CD4-positive, alpha-beta memory T cell (primary cell): Measurements from ENCODE around the gene TMEM45A. TPM values are rescaled to one million over a fixed set of nuclear protein-coding genes. Genes with fewer than 3 reads are reported as not detected.
"Not testable (repeated sequence)": the region's sequence is repeated elsewhere in the genome, so short reads cannot be mapped to it uniquely, and the experiment has no call there.

ENCODE experiments used
- CTCF ChIA-PET: fragments of 350-600 bp; sonication (Branson Sonifier 250); formaldehyde crosslinking; loops from one replicate; lab custom pipeline; 2021; ENCODE audit warnings: inconsistent platforms; ENCODE audit not compliant: partially characterized antibody; lab: Charles Lee
- POLR2A ChIA-PET: fragments of 350-600 bp; sonication (Branson Sonifier 250); formaldehyde crosslinking; loops from one replicate; lab custom pipeline; 2021; ENCODE audit not compliant: partially characterized antibody; lab: Charles Lee
- DNase-seq, 5 donors: peaks; one replicate each; pipeline versions ENCODE4 v3.0.0 to v3.0.0-alpha.2; 2020 to 2022; ENCODE audit warnings: mixed read lengths in 1 of 5
- H3K27ac ChIP-seq: one replicate; pipeline ENCODE4 v1.7.0; 2013; ENCODE audit warnings: low read depth, low read length
- H3K27me3 ChIP-seq: 2 replicates; pipeline ENCODE4 v1.7.0; 2013; ENCODE audit warnings: mild to moderate bottlenecking, low read length, moderate library complexity; ENCODE audit not compliant: insufficient read depth
- H3K36me3 ChIP-seq: 2 replicates; pipeline ENCODE4 v1.7.0; 2013; ENCODE audit warnings: mild to moderate bottlenecking, low read length, moderate library complexity; ENCODE audit not compliant: insufficient read depth
- H3K4me1 ChIP-seq: 2 replicates; pipeline ENCODE4 v1.7.0; 2013; ENCODE audit warnings: mild to moderate bottlenecking, low read length, moderate library complexity; ENCODE audit not compliant: insufficient read depth
- H3K4me3 ChIP-seq, 2 donors: one replicate each; pipeline ENCODE4 v1.7.0; 2013; ENCODE audit warnings: low read length in 2 of 2, mild to moderate bottlenecking in 1 of 2
- H3K9me3 ChIP-seq, 2 donors: one replicate each; pipeline ENCODE4 v1.7.0; 2013; ENCODE audit warnings: low read length in 2 of 2, control low read depth in 1 of 2; ENCODE audit not compliant: control insufficient read depth in 1 of 2
- H3K27ac Mint-ChIP-seq, 7 donors: one replicate each; pipeline ENCODE4 v1.8.0; 2020 to 2021; ENCODE audit warnings: mixed read lengths in 7 of 7, mild to moderate bottlenecking in 6 of 7, inconsistent platforms in 3 of 7, moderate library complexity in 3 of 7
- H3K27me3 Mint-ChIP-seq, 2 donors: one replicate each; pipeline ENCODE4 v1.8.0; 2020 to 2021; ENCODE audit warnings: mixed read lengths in 2 of 2
- H3K36me3 Mint-ChIP-seq, 2 donors: one replicate each; pipeline ENCODE4 v1.8.0; 2020 to 2021; ENCODE audit warnings: mixed read lengths in 2 of 2, inconsistent platforms in 1 of 2, mild to moderate bottlenecking in 1 of 2
- H3K4me1 Mint-ChIP-seq, 4 donors: one replicate each; pipeline ENCODE4 v1.8.0; 2020 to 2021; ENCODE audit warnings: mixed read lengths in 4 of 4, mild to moderate bottlenecking in 1 of 4
- H3K4me3 Mint-ChIP-seq, 8 donors: one replicate each; pipeline ENCODE4 v1.8.0; 2020 to 2021; ENCODE audit warnings: mixed read lengths in 8 of 8, mild to moderate bottlenecking in 7 of 8, moderate library complexity in 6 of 8, inconsistent platforms in 3 of 8
- H3K9me3 Mint-ChIP-seq, 8 donors: one replicate each; pipeline ENCODE4 v1.8.0; 2020 to 2021; ENCODE audit warnings: mixed read lengths in 8 of 8, mild to moderate bottlenecking in 5 of 8, inconsistent platforms in 3 of 8, moderate library complexity in 1 of 8
- intact Hi-C: fragments of 100-400 bp; cut with micrococcal nuclease; formaldehyde crosslinking; loops from one replicate; pipeline ENCODE4 v1.15.1; 2023
- polyA plus RNA-seq, 2 donors: library from polyadenylated mRNA; unstranded; fragments of 300-500 nt; fragmentation: Illumina TruSeq; gene quantifications; one replicate each; pipeline ENCODE4 v1.2.3, GENCODE V29; 2021
- total RNA-seq, 2 experiments: library from RNA; stranded (reverse); gene quantifications; one replicate each; pipeline ENCODE4 v1.2.3, GENCODE V29; 2021

Gene TMEM45A
- total and polyA plus RNA-seq, 4 experiments from 2014 or later: 0.23 TPM; not detected in 3

DNA sequence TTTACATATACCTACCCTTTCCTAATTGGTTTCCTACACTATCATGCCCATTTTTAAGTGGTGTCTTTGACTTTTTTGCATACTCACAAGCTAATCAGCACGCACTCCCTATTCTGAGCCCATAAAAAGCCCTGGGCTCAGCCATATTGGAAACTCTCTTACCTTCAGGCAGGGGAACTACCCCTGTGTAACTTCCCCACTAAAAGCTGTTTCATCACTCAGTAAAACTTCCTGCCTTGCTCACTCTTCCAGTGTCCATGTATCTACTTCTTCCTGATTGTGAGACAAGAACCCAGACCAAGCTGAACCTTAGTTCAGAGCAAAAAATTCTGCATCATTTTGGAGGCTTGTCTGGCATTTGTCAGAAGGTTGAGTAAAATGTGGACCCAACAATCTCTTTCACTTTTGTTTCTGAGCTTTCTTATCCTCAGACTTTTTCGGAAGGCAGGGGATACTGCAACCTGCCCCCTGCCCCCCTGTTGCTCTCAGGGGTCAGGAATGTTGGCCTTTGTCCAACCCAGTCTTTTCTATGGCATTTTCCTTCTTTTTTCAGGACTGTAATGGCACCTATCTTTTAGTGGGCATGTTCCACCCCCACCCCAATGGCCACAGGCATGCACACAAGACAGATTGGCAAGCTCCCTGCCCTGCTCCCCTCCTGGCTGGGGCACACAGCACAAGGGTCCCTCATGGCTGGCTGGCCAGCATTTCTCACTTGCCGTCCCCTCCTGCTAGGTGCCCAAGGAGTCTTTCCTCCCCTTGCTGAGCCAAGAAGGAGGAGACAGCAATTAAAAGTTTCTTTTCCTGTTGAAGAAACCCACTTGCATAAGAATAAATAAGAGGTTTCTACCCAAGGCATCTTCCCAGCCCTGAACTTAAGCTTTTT lies 26.3 kb upstream of the TMEM45A start:
- peaks cover 0 to 3% of the 10 kb centered on the region in 2 donors for H3K27me3 Mint-ChIP-seq
- no peak for DNase-seq
- no peak overlapping the region for H3K4me3 ChIP-seq
- H3K4me1 Mint-ChIP-seq: peaks cover 3 to 10% (median 6%) of the 10 kb centered on the region in 4 donors
- H3K27ac ChIP-seq: no peak overlapping the region
- peak overlapping the region in 6 of 8 donors; percentile 0 to 63 (median 32) for H3K4me3 Mint-ChIP-seq
- no peaks in the 10 kb centered on the region for H3K27me3 ChIP-seq
- CTCF ChIA-PET: interaction anchor here (1.5 to 7.5 kb wide), 2 partner anchors 18 to 124 kb away, joined by 4 to 48 read pairs; no protein-coding TSS in a partner anchor
- POLR2A ChIA-PET: no interaction called here
- no peaks in the 10 kb centered on the region for H3K4me1 ChIP-seq
- H3K27ac Mint-ChIP-seq: peak overlapping the region in 1 of 7 donors; percentile 18
- intact Hi-C loops: loop anchor here (10.0 kb wide), 1 partner anchor 729 kb away; no protein-coding TSS in a partner anchor
- H3K9me3 Mint-ChIP-seq: peaks cover 2 to 22% (median 16%) of the 10 kb centered on the region in 8 donors
- H3K36me3 ChIP-seq: no peaks in the 10 kb centered on the region
- H3K9me3 ChIP-seq: no peaks in the 10 kb centered on the region
- peaks cover 0 to 4% of the 10 kb centered on the region in 2 donors for H3K36me3 Mint-ChIP-seq

DNA sequence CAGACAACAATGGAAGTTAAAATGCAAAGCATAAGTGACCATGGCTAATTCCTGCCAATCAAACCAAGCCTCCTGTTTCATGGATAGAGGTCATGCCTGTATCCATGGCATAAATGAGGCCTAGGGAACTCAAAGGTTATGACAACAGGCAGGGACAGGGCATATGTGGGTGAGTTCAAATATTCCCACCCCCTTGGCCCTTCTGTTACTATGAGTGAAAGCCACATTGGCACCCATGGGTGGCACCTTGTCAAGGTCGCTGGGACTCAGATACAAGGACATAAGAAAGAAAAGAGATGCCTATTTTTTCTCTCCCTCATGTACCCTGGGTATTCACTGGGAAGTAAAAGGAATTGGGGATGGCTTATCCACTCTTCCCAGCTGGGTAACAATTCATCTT lies 25.3 kb upstream of the TMEM45A start:
- H3K27ac Mint-ChIP-seq: no peak overlapping the region
- H3K4me3 Mint-ChIP-seq: no peak overlapping the region
- Histone ChIP-seq H3K9me3 (no peaks in the 10 kb centered on the region), H3K4me1 (no peaks in the 10 kb centered on the region), H3K36me3 (no peaks in the 10 kb centered on the region), H3K27ac (no peak overlapping the region), H3K4me3 (no peak overlapping the region), H3K27me3 (no peaks in the 10 kb centered on the region)
- no peaks in the 10 kb centered on the region for H3K27me3 Mint-ChIP-seq
- intact Hi-C loops: loop anchor here (10.0 kb wide), 1 partner anchor 728 kb away; no protein-coding TSS in a partner anchor
- peaks cover 2 to 22% (median 16%) of the 10 kb centered on the region in 8 donors for H3K9me3 Mint-ChIP-seq
- H3K4me1 Mint-ChIP-seq: peaks cover 3 to 10% (median 6%) of the 10 kb centered on the region in 4 donors
- DNase-seq: no peak
- peaks cover 0 to 4% of the 10 kb centered on the region in 2 donors for H3K36me3 Mint-ChIP-seq
- ChIA-PET POLR2A (no interaction called here), CTCF (interaction anchor here (7.5 kb wide), 1 partner anchor 123 kb away, joined by 48 read pairs; no protein-coding TSS in a partner anchor)

- H3K4me3 ChIP-seq: no peak overlapping the region
- ChIA-PET CTCF (interaction anchor here (0.6 to 1.2 kb wide), 2 partner anchors 10 to 602 kb away, joined by 3 read pairs; no protein-coding TSS in a partner anchor), POLR2A (no interaction called here)
- no peaks in the 10 kb centered on the region for H3K27me3 ChIP-seq
- Mint-ChIP-seq H3K27me3 (no peaks in the 10 kb centered on the region), H3K9me3 (peaks cover 2 to 22% (median 18%) of the 10 kb centered on the region in 8 donors), H3K27ac (no peak overlapping the region), H3K4me3 (no peak overlapping the region), H3K36me3 (peaks cover 0 to 4% of the 10 kb centered on the region in 2 donors), H3K4me1 (peaks cover 3 to 10% (median 6%) of the 10 kb centered on the region in 4 donors)
- no peaks in the 10 kb centered on the region for H3K9me3 ChIP-seq
- no peak for DNase-seq
- H3K36me3 ChIP-seq: no peaks in the 10 kb centered on the region
- H3K27ac ChIP-seq: no peak overlapping the region
- intact Hi-C loops: loop anchor here (10.0 kb wide), 1 partner anchor 726 kb away; no protein-coding TSS in a partner anchor
- H3K4me1 ChIP-seq: no peaks in the 10 kb centered on the region
Observed at GRCh38 chr3:100468676-100469075, 23.7 kb upstream of the TMEM45A start.

DNA sequence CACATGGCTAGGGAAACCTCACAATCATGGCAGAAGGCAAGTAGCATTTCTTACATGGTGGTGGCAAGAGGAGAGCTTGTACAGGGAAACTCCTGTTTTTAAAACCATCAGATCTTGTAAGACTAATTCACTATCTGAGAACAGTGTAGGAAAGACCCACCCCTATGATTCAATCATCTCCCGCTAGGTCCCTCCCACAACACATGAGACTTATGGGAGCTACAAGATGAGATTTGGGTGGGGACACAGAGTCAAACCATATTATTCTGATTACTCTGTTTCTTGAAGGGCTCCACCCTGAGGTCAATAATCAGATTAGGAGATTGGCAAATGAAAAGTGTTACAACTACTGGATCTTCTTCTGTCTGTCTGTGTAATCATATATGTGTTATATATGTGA lies 21.5 kb upstream of the TMEM45A start:
- ChIA-PET POLR2A (no interaction called here), CTCF (no interaction called here)
- H3K4me1 ChIP-seq: no peaks in the 10 kb centered on the region

GRCh38 chr3:100471444-100471843 lies 21.0 kb upstream of the TMEM45A start:
- Histone ChIP-seq H3K27ac (no peak overlapping the region), H3K9me3 (no peaks in the 10 kb centered on the region), H3K4me3 (no peak overlapping the region), H3K27me3 (no peaks in the 10 kb centered on the region), H3K36me3 (no peaks in the 10 kb centered on the region), H3K4me1 (no peaks in the 10 kb centered on the region)
- POLR2A ChIA-PET: no interaction called here
- peaks cover 0 to 4% of the 10 kb centered on the region in 2 donors for H3K36me3 Mint-ChIP-seq
- no peak overlapping the region for H3K4me3 Mint-ChIP-seq
- H3K4me1 Mint-ChIP-seq: peaks cover 0 to 4% (median 1%) of the 10 kb centered on the region in 4 donors
- CTCF ChIA-PET: no interaction called here
- no peaks in the 10 kb centered on the region for H3K27me3 Mint-ChIP-seq
- peaks cover 2 to 22% (median 18%) of the 10 kb centered on the region in 8 donors for H3K9me3 Mint-ChIP-seq
- H3K27ac Mint-ChIP-seq: no peak overlapping the region
- no peak for DNase-seq
- intact Hi-C loops: no loop called here

More for the DNA sequence above, 21.5 kb upstream of the TMEM45A start:
- intact Hi-C loops: no loop called here
- Mint-ChIP-seq H3K4me3 (no peak overlapping the region), H3K9me3 (peaks cover 2 to 22% (median 18%) of the 10 kb centered on the region in 8 donors), H3K27ac (no peak overlapping the region), H3K4me1 (peaks cover 1 to 8% (median 4%) of the 10 kb centered on the region in 4 donors), H3K36me3 (peaks cover 0 to 4% of the 10 kb centered on the region in 2 donors), H3K27me3 (no peaks in the 10 kb centered on the region)
- Histone ChIP-seq H3K4me3 (no peak overlapping the region), H3K36me3 (no peaks in the 10 kb centered on the region), H3K27me3 (no peaks in the 10 kb centered on the region), H3K27ac (no peak overlapping the region), H3K9me3 (no peaks in the 10 kb centered on the region)
- no peak for DNase-seq

- H3K9me3 Mint-ChIP-seq, H3K27ac ChIP-seq, H3K36me3 ChIP-seq, intact Hi-C loops, H3K9me3 ChIP-seq, H3K27me3 ChIP-seq, H3K4me1 Mint-ChIP-seq, H3K27me3 Mint-ChIP-seq, H3K4me3 ChIP-seq, DNase-seq, POLR2A ChIA-PET, H3K4me3 Mint-ChIP-seq, H3K36me3 Mint-ChIP-seq, H3K4me1 ChIP-seq, H3K27ac Mint-ChIP-seq, CTCF ChIA-PET: not testable (repeated sequence)
Observed at GRCh38 chr3:100477851-100478360, 14.5 kb upstream of the TMEM45A start.

- H3K27me3 ChIP-seq, H3K9me3 ChIP-seq, H3K36me3 ChIP-seq, DNase-seq, H3K27ac Mint-ChIP-seq, H3K4me1 Mint-ChIP-seq, CTCF ChIA-PET, POLR2A ChIA-PET, H3K27ac ChIP-seq, H3K4me3 ChIP-seq, H3K36me3 Mint-ChIP-seq, H3K4me1 ChIP-seq, intact Hi-C loops, H3K4me3 Mint-ChIP-seq, H3K9me3 Mint-ChIP-seq, H3K27me3 Mint-ChIP-seq: not testable (repeated sequence)
Observed at GRCh38 chr3:100478521-100478920, 13.9 kb upstream of the TMEM45A start.
